K562 (cell line): ENCODE measurements around the gene PIK3CB. TPM values are rescaled to one million over a fixed set of nuclear protein-coding genes. Genes with fewer than 3 reads are reported as not detected.

Experiments
- ATAC-seq: fragments of 200-7000 bp; cut with Tn5 transposase; 3 replicates; pipeline ENCODE4 v1.9.1; 2020; ENCODE audit warnings: moderate library complexity
- BruUV-seq: library from RNA; stranded (reverse); fragments of 400-500 nt; replicated peaks from 2 replicates; lab custom pipeline; 2021; lab: Mats Ljungman, UMichigan
- CTCF ChIA-PET: fragments of 300-600 bp; formaldehyde crosslinking; extraction: SDS; loops from one replicate; lab custom pipeline; 2021; ENCODE audit warnings: low intra/inter-chr PET ratio; lab: Yijun Ruan, JAX
- POLR2A ChIA-PET: fragments of 300-600, 350-650 bp; sonication (Branson Sonifier 250); formaldehyde crosslinking; extraction: SDS; loops from one replicate; lab custom pipeline; 2021; ENCODE audit warnings: antibody characterized with exemption, inconsistent platforms; lab: Yijun Ruan, JAX
- DNase-seq, 4 experiments: peaks; one replicate each; pipeline versions ENCODE4 v3.0.0 to v3.0.0-alpha.2; 2011 to 2018; ENCODE audit warnings: low spot score in 3 of 4, mixed read lengths in 3 of 4; ENCODE audit errors: extremely low read depth in 1 of 4
- FAIRE-seq: peaks from 2 replicates; lab custom pipeline; 2011; peaks lifted over from hg19 to GRCh38; lab: Jason Lieb, UNC
- H2AFZ ChIP-seq: 2 replicates; pipeline ENCODE4 v1.6.0; 2011; ENCODE audit warnings: low read depth, low read length, control low read depth, inconsistent platforms
- H3K27ac ChIP-seq: fragments of 200-600 bp; 3 replicates; pipeline ENCODE4 v1.8.0; 2011; ENCODE audit warnings: low read depth, mild to moderate bottlenecking, control low read depth, inconsistent platforms, low read length, moderate library complexity, mixed read lengths; ENCODE audit errors: extremely low read depth
- H3K27me3 ChIP-seq, 2 experiments: fragments of 300-600 bp in 1 of 2; 2 replicates in 1 of 2; 3 replicates in 1 of 2; pipeline versions ENCODE4 v1.6.0 to v1.8.0; 2011; ENCODE audit warnings: inconsistent platforms in 2 of 2, low read length in 2 of 2, mild to moderate bottlenecking in 1 of 2, mixed read lengths in 1 of 2, moderate library complexity in 1 of 2; ENCODE audit not compliant: control insufficient read depth in 2 of 2, insufficient read depth in 2 of 2
- H3K36me3 ChIP-seq: fragments of 300-600 bp; 3 replicates; pipeline ENCODE4 v1.8.0; 2011; ENCODE audit warnings: mild to moderate bottlenecking, low read length, inconsistent platforms; ENCODE audit not compliant: control insufficient read depth, insufficient read depth
- H3K4me1 ChIP-seq, 2 experiments: fragments of 200-600 bp in 1 of 2; replicated peaks in 1 of 2; 2 replicates in 1 of 2; 3 replicates in 1 of 2; pipeline versions ENCODE4 v1.5.1 to v1.8.0; 2011; ENCODE audit warnings: inconsistent platforms in 2 of 2, low read length in 2 of 2, mild to moderate bottlenecking in 1 of 2, mixed read lengths in 1 of 2, moderate library complexity in 1 of 2; ENCODE audit not compliant: control insufficient read depth in 2 of 2, insufficient read depth in 2 of 2
- H3K4me2 ChIP-seq: 2 replicates; pipeline ENCODE4 v1.6.1; 2011; ENCODE audit warnings: low read length, control low read depth, inconsistent platforms, mixed read lengths; ENCODE audit not compliant: insufficient read depth
- H3K4me3 ChIP-seq: fragments of 200-600 bp; sonication (generic), shearing (Covaris generic); 2 replicates; pipeline ENCODE4 v1.5.1; 2016; ENCODE audit warnings: control low read depth, inconsistent platforms
- H3K79me2 ChIP-seq: fragments of 200-600 bp; 3 replicates; pipeline ENCODE4 v1.8.0; 2011; ENCODE audit warnings: low read length, inconsistent platforms; ENCODE audit not compliant: control insufficient read depth, insufficient read depth
- H3K9ac ChIP-seq, 2 experiments: 2 replicates each; pipeline versions ENCODE4 v1.6.0 to v1.6.1; 2011; ENCODE audit warnings: low read depth in 2 of 2, low read length in 2 of 2, control low read depth in 1 of 2, inconsistent platforms in 1 of 2, mild to moderate bottlenecking in 1 of 2, mixed read lengths in 1 of 2; ENCODE audit not compliant: insufficient read depth in 1 of 2
- H3K9me1 ChIP-seq: one replicate; pipeline ENCODE4 v1.6.0; 2011; ENCODE audit warnings: inconsistent platforms, mild to moderate bottlenecking, low read length, moderate library complexity; ENCODE audit not compliant: control insufficient read depth, insufficient read depth
- H3K9me3 ChIP-seq: replicated peaks from 2 replicates; pipeline ENCODE4 v1.5.1; 2011; ENCODE audit warnings: low read depth, low read length, inconsistent platforms; ENCODE audit not compliant: control insufficient read depth, insufficient read depth
- H4K20me1 ChIP-seq: replicated peaks from 2 replicates; pipeline ENCODE4 v1.6.1; 2011; ENCODE audit warnings: low read length, inconsistent platforms, mixed read lengths; ENCODE audit not compliant: control insufficient read depth, insufficient read depth
- ARID2 ChIP-seq: fragments of 450-650 bp; IDR thresholded peaks from 2 replicates; pipeline ENCODE4 v1.6.1; 2017; ENCODE audit warnings: antibody characterized with exemption, mild to moderate bottlenecking
- HDAC6 ChIP-seq: IDR thresholded peaks from 2 replicates; pipeline ENCODE4 v1.6.1; 2012; ENCODE audit warnings: low read depth, mild to moderate bottlenecking, control low read depth, inconsistent platforms, low read length, moderate library complexity
- MAFF ChIP-seq: IDR thresholded peaks from 2 replicates; pipeline ENCODE4 v1.6.1; 2012; ENCODE audit warnings: low read length, improper control_type of control experiment
- SP1 ChIP-seq: sonication (generic); formaldehyde crosslinking; IDR thresholded peaks from 2 replicates; pipeline ENCODE4 v1.8.1; 2022; ENCODE audit warnings: mild to moderate bottlenecking, missing genetic modification reagents
- WGBS: fragments of 100-300 bp; shearing (Covaris generic); methylation state at CpG from one replicate; pipeline ENCODE4 v1.1.6; 2016; ENCODE audit warnings: low coverage, mixed read lengths; ENCODE audit not compliant: insufficient coverage; ENCODE audit errors: missing lambda C conversion rate; 5-methylcytosine and 5-hydroxymethylcytosine counted together
- in situ Hi-C: fragments of 300-500 bp; cut with MboI; formaldehyde crosslinking; loops from 4 replicates; pipeline ENCODE4 v1.15.0; 2018; ENCODE audit warnings: inconsistent platforms, mixed read lengths
- intact Hi-C: fragments of 100-400 bp; cut with micrococcal nuclease; formaldehyde crosslinking; loops from 2 replicates; pipeline ENCODE4 v1.14.2; 2022
- polyA plus RNA-seq, 8 experiments: library from polyadenylated mRNA; depleted of rRNA in 4 of 8; stranded (reverse) in 5 of 8; unstranded in 3 of 8; fragments of >200 nt; fragmentation: Nextera tagmentation in 2 of 8; fragmentation: Illumina TruSeq in 1 of 8; extraction: Ambion mirVana in 2 of 8; extraction: Trizol in 1 of 8; gene quantifications; 2 replicates each; pipeline versions ENCODE4 v1.2.1 to v1.2.3, GENCODE V29; 2011 to 2014; ENCODE audit warnings: inconsistent platforms in 1 of 8, missing spikeins in 1 of 8
- total RNA-seq, 7 experiments: library from RNA; depleted of rRNA in 6 of 7; stranded (reverse); fragments of >200 nt in 6 of 7; fragmentation: Illumina TruSeq in 2 of 7; extraction: Trizol in 2 of 7; gene quantifications; 2 replicates each; pipeline versions ENCODE4 v1.2.1 to v1.2.3, GENCODE V29; 2011 to 2021; ENCODE audit warnings: low replicate concordance in 1 of 7
- TF ChIP-seq, protein P1 (sequence below), 2 experiments: IDR thresholded peaks in 1 of 2; conservative IDR thresholded peaks in 1 of 2; 2 replicates each; pipeline ENCODE4 v1.6.1; 2016; ENCODE audit warnings: low read depth in 2 of 2, mild to moderate bottlenecking in 1 of 2, missing compliant biosample characterization in 1 of 2, missing genetic modification characterization in 1 of 2, moderate library complexity in 1 of 2

Gene PIK3CB
- total and polyA plus RNA-seq, 9 of the 15 experiments (the other 6 are each of a cell fraction or from before 2014, with no cell fraction given): 15.3 to 62.6 (median 28.3) TPM

DNA sequence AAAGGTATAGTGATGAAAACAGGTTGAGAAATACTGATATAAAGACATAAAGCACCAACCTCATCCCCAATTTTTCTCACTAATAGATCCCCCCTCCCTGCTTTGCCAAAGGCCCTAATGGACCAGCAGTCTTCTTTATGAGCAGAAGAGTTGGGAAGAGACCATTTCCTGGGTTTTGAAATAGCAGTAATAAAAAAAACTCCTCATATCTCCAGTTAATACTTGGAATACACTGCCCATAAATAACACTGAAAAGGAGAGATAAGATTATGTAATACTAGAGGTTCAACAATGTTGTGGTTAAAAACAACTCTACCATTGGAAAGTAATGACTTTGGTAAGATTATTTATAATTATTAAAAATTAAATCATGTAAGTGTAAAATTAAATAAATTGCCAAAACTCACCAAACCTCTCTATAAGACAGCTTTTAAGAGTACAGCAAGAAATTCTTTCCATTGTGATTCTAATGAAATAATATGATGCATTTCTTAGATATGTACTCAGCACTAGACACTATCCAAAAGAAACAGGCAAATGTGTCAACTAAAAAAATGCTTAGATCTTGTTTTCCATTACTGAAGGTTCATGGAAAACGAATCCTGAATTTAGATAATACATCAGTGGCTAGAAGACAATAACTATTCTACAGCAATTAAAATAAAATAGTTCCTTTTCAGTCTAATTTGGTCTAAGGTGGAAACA lies 137.9 kb downstream of the PIK3CB start:
- Histone ChIP-seq H3K4me2 (no peak overlapping the region), H4K20me1 (no peaks in the 10 kb centered on the region), H3K9me1 (no peaks in the 10 kb centered on the region), H3K79me2 (peaks cover 6% of the 10 kb centered on the region; the same call in 2 of the 3 replicates), H3K4me1 (peaks cover 0 to 16% of the 10 kb centered on the region in 2 experiments; a peak in 4 of 5 replicates), H3K27me3 (no peaks in the 10 kb centered on the region), H3K36me3 (peaks cover 76% of the 10 kb centered on the region), H3K27ac (no peak overlapping the region), H3K4me3 (no peak overlapping the region), H3K9ac (no peak overlapping the region), H3K9me3 (no peaks in the 10 kb centered on the region), H2AFZ (no peak overlapping the region)
- ChIA-PET POLR2A (interaction anchor here (0.9 to 1.8 kb wide), 4 partner anchors 8 to 219 kb away, joined by 3 to 4 read pairs (median 3); no protein-coding TSS in a partner anchor), CTCF (no interaction called here)
- intact Hi-C loops: loop anchor here (10.0 kb wide), 1 partner anchor 138 kb away; the partner anchor contains the start of gene PIK3CB
- in situ Hi-C loops: loop anchor here (5.0 kb wide), 1 partner anchor 220 kb away; no protein-coding TSS in a partner anchor
- ATAC-seq (no peak), DNase-seq (no peak), FAIRE-seq (no peak)
- 83% methylated on average over 1 of the region's 1 CpG for WGBS
- no TSS peak for BruUV-seq
- TF ChIP-seq MAFF (no peak), ARID2 (no peak), SP1 (CRISPR knock-in tag) (no peak), HDAC6 (no peak)
- TF ChIP-seq, protein P1, sequence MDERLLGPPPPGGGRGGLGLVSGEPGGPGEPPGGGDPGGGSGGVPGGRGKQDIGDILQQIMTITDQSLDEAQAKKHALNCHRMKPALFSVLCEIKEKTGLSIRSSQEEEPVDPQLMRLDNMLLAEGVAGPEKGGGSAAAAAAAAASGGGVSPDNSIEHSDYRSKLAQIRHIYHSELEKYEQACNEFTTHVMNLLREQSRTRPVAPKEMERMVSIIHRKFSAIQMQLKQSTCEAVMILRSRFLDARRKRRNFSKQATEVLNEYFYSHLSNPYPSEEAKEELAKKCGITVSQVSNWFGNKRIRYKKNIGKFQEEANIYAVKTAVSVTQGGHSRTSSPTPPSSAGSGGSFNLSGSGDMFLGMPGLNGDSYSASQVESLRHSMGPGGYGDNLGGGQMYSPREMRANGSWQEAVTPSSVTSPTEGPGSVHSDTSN (CRISPR knock-in tag; IDR thresholded peaks at IDR 0.05; ENCODE audit: low read depth): no peak
- TF ChIP-seq, protein P1 (tag; conservative IDR thresholded peaks at IDR 0.05; ENCODE audit: low read depth): 0 out of 2 replicates have a peak, but pooled peaks have one; percentile 17
